K562 (cell line): ENCODE measurements around the gene FKBP2. TPM values are rescaled to one million over a fixed set of nuclear protein-coding genes. Genes with fewer than 3 reads are reported as not detected.
A peak's percentile ranks its signal among the peaks of the same experiment; 100 is the strongest.

Experiments used
- ATF1 ChIP-seq, 2 experiments: fragments of 450-650 bp in 1 of 2; IDR thresholded peaks; 2 replicates each; pipeline ENCODE4 v1.6.1; 2016; ENCODE audit warnings: missing compliant biosample characterization in 1 of 2, missing genetic modification characterization in 1 of 2
- BRD9 ChIP-seq: fragments of 450-650 bp; IDR thresholded peaks from 2 replicates; pipeline ENCODE4 v1.6.1; 2018; ENCODE audit warnings: low read depth; ENCODE audit not compliant: partially characterized antibody
- CBX3 ChIP-seq, 2 experiments: IDR thresholded peaks; 1 replicate in 1 of 2; 2 replicates in 1 of 2; pipeline ENCODE4 v1.6.1; 2012; ENCODE audit warnings: inconsistent platforms in 2 of 2, low read length in 2 of 2, borderline replicate concordance in 1 of 2, control low read depth in 1 of 2
- CC2D1A ChIP-seq: fragments of 450-650 bp; IDR thresholded peaks from 2 replicates; pipeline ENCODE4 v1.6.1; 2017; ENCODE audit warnings: mild to moderate bottlenecking
- CHD4 ChIP-seq: fragments of 200-600 bp; sonication (generic); IDR thresholded peaks from 3 replicates; pipeline ENCODE4 v1.6.1; 2012; ENCODE audit warnings: low read depth, mild to moderate bottlenecking, mixed read lengths, low read length, inconsistent platforms; ENCODE audit not compliant: insufficient read depth, insufficient replicate concordance, poor library complexity, severe bottlenecking
- EHMT2 ChIP-seq: fragments of 450-650 bp; IDR thresholded peaks from 2 replicates; pipeline ENCODE4 v1.6.1; 2018; ENCODE audit warnings: antibody characterized with exemption
- KAT8 ChIP-seq: fragments of 450-650 bp; IDR thresholded peaks from 2 replicates; pipeline ENCODE4 v1.6.1; 2016; ENCODE audit warnings: low read depth, mild to moderate bottlenecking
- NR4A1 ChIP-seq, 2 experiments: fragments of 250-450 bp in 1 of 2; fragments of 450-650 bp in 1 of 2; sonication (Bioruptor Pico) in 1 of 2; IDR thresholded peaks; 2 replicates each; pipeline versions ENCODE4 v1.4.0 to v1.6.1; 2016 to 2020; ENCODE audit warnings: mild to moderate bottlenecking in 2 of 2, missing compliant biosample characterization in 1 of 2, missing genetic modification characterization in 1 of 2, moderate library complexity in 1 of 2
- POLR3A ChIP-seq: IDR thresholded peaks from 2 replicates; pipeline ENCODE4 v1.6.1; 2011; ENCODE audit warnings: borderline replicate concordance, mild to moderate bottlenecking, moderate library complexity; ENCODE audit not compliant: insufficient read length, insufficient read depth; ENCODE audit errors: extremely low read depth
- PTBP1 ChIP-seq: fragments of 200-400 bp; formaldehyde crosslinking; IDR thresholded peaks from 2 replicates; pipeline ENCODE4 v1.6.1; 2017; ENCODE audit warnings: low read depth, low read length
- RBFOX2 ChIP-seq: fragments of 200-400 bp; formaldehyde crosslinking; IDR thresholded peaks from 2 replicates; pipeline ENCODE4 v1.6.1; 2017; ENCODE audit warnings: low read depth, mild to moderate bottlenecking, low read length, moderate library complexity
- RBM39 ChIP-seq: fragments of 200-400 bp; formaldehyde crosslinking; optimal IDR thresholded peaks from 2 replicates; pipeline ENCODE3; 2018; ENCODE audit warnings: low read depth, low read length
- SLC30A9 ChIP-seq: fragments of 250-450 bp; sonication (Bioruptor Pico); IDR thresholded peaks from 2 replicates; pipeline ENCODE4 v1.8.0; 2022; ENCODE audit warnings: mild to moderate bottlenecking, moderate library complexity
- SMAD3 ChIP-seq: fragments of 450-650 bp; formaldehyde crosslinking; conservative IDR thresholded peaks from 2 replicates; pipeline ENCODE4 v1.4.0; 2020; ENCODE audit warnings: mild to moderate bottlenecking
- ZNF175 ChIP-seq: fragments of 200-800 bp; sonication (Bioruptor generic); IDR thresholded peaks from 2 replicates; pipeline ENCODE4 v1.6.1; 2016; ENCODE audit warnings: low read depth, mild to moderate bottlenecking, missing genetic modification characterization, missing compliant biosample characterization
- ZNF699 ChIP-seq: fragments of 250-450 bp; sonication (Bioruptor Pico); IDR thresholded peaks from 2 replicates; pipeline ENCODE4 v1.8.0; 2021; ENCODE audit warnings: mild to moderate bottlenecking, moderate library complexity; ENCODE audit not compliant: insufficient replicate concordance
- polyA plus RNA-seq, 8 experiments: library from polyadenylated mRNA; depleted of rRNA in 4 of 8; stranded (reverse) in 5 of 8; unstranded in 3 of 8; fragments of >200 nt; fragmentation: Nextera tagmentation in 2 of 8; fragmentation: Illumina TruSeq in 1 of 8; extraction: Ambion mirVana in 2 of 8; extraction: Trizol in 1 of 8; gene quantifications; 2 replicates each; pipeline versions ENCODE4 v1.2.1 to v1.2.3, GENCODE V29; 2011 to 2014; ENCODE audit warnings: inconsistent platforms in 1 of 8, missing spikeins in 1 of 8
- total RNA-seq, 7 experiments: library from RNA; depleted of rRNA in 6 of 7; stranded (reverse); fragments of >200 nt in 6 of 7; fragmentation: Illumina TruSeq in 2 of 7; extraction: Trizol in 2 of 7; gene quantifications; 2 replicates each; pipeline versions ENCODE4 v1.2.1 to v1.2.3, GENCODE V29; 2011 to 2021; ENCODE audit warnings: low replicate concordance in 1 of 7
- TF ChIP-seq, protein P1 (sequence below), 2 experiments: fragments of 450-650 bp in 1 of 2; sonication (generic) in 1 of 2; formaldehyde crosslinking in 1 of 2; IDR thresholded peaks; 2 replicates each; pipeline versions ENCODE4 v1.7.1 to v1.9.0; 2016 to 2022; ENCODE audit warnings: inconsistent platforms in 1 of 2, mild to moderate bottlenecking in 1 of 2, missing genetic modification reagents in 1 of 2

The FKBP2 gene
- total and polyA plus RNA-seq, 9 of the 15 experiments (the other 6 are each of a cell fraction or from before 2014, with no cell fraction given), result 3.5 to 151 (median 58.1) TPM

DNA sequence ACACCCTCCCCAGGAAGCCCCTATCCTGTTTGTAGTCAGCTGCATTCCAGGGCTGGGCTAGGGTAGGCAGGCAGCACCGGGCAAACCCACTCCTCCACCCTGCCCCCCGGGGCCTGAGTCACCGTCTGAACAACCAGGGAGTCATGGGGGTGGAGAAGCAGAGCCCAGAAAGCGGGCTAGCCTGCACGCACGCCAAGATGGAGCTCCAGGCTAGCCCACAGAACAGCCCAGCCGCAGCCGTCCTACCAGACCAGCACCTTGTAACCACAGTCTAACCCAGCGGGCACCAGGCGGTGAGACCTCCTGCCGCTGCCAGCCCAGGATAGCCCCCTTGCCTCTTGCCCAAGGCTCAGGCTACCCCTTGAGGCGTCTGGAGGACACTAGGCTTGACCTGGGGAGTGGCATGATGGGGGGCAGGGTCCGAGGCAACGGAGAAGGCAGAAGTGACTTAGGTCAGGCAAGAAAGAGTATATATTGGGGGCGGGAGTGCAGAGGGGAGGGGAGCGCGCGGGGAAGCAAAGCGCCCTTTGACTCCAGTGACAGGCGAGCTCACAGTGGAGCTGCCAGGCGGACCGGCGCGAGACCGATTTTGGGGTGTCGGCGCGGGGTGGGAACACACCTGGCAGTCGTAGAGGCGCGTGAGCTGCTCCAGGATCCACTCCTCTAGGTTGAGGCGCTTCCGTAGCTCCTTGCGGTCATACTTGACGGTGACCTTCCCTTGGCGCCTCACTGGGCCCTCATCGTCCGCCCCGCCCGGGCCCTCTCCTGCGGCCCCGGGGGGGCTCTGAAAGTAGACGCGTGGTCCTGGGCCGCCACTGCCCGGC, 5.1 kb downstream of the FKBP2 start (continued):
- TF ChIP-seq, protein P1, sequence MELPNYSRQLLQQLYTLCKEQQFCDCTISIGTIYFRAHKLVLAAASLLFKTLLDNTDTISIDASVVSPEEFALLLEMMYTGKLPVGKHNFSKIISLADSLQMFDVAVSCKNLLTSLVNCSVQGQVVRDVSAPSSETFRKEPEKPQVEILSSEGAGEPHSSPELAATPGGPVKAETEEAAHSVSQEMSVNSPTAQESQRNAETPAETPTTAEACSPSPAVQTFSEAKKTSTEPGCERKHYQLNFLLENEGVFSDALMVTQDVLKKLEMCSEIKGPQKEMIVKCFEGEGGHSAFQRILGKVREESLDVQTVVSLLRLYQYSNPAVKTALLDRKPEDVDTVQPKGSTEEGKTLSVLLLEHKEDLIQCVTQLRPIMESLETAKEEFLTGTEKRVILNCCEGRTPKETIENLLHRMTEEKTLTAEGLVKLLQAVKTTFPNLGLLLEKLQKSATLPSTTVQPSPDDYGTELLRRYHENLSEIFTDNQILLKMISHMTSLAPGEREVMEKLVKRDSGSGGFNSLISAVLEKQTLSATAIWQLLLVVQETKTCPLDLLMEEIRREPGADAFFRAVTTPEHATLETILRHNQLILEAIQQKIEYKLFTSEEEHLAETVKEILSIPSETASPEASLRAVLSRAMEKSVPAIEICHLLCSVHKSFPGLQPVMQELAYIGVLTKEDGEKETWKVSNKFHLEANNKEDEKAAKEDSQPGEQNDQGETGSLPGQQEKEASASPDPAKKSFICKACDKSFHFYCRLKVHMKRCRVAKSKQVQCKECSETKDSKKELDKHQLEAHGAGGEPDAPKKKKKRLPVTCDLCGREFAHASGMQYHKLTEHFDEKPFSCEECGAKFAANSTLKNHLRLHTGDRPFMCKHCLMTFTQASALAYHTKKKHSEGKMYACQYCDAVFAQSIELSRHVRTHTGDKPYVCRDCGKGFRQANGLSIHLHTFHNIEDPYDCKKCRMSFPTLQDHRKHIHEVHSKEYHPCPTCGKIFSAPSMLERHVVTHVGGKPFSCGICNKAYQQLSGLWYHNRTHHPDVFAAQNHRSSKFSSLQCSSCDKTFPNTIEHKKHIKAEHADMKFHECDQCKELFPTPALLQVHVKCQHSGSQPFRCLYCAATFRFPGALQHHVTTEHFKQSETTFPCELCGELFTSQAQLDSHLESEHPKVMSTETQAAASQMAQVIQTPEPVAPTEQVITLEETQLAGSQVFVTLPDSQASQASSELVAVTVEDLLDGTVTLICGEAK (IDR thresholded peaks at IDR 0.05), result no peak
- TF ChIP-seq, protein P1 (CRISPR knock-in tag; IDR thresholded peaks at IDR 0.05), result no peak
- TF ChIP-seq ATF1 (CRISPR knock-in tag; IDR thresholded peaks at IDR 0.05) (no peak), ATF1 (tag; IDR thresholded peaks at IDR 0.05) (peak; percentile 35), KAT8 (no peak), RBM39 (no peak), CBX3 (IDR thresholded peaks at IDR 0.05; ENCODE audit: borderline replicate concordance in 1 of 2, low read length in 2 of 2) (no peak; a peak in 1 of 3 replicates), PTBP1 (0 out of 2 replicates have a peak, but pooled peaks have one; percentile 29), SMAD3 (CRISPR knock-in tag) (no peak), ZNF699 (CRISPR knock-in tag) (no peak), RBFOX2 (peak; percentile 83), EHMT2 (no peak), ZNF175 (no peak), CHD4 (no peak), SLC30A9 (no peak), CC2D1A (no peak), NR4A1 (CRISPR knock-in tag; IDR thresholded peaks at IDR 0.05) (no peak), NR4A1 (tag; IDR thresholded peaks at IDR 0.05) (no peak), POLR3A (no peak), BRD9 (no peak)
